Loucy (cell line): Measurements from ENCODE around the gene CYP4V2.

ENCODE experiments used
- H2AFZ ChIP-seq: fragments of 200-600 bp; sonication (generic); 2 replicates; pipeline ENCODE4 v1.6.0; 2016; ENCODE audit warnings: antibody characterized with exemption, mild to moderate bottlenecking, low read length, moderate library complexity
- H3F3A ChIP-seq: fragments of 200-600 bp; 2 replicates; pipeline ENCODE4 v1.6.0; 2016; ENCODE audit warnings: antibody characterized with exemption, low read depth, mild to moderate bottlenecking
- H3K27me3 ChIP-seq: fragments of 200-600 bp; sonication (generic); 2 replicates; pipeline ENCODE4 v1.6.1; 2014; ENCODE audit warnings: low read length, mild to moderate bottlenecking; ENCODE audit not compliant: insufficient read depth, poor library complexity, severe bottlenecking
- H3K36me3 ChIP-seq: fragments of 200-600 bp; sonication (generic); 2 replicates; pipeline ENCODE4 v1.6.1; 2016; ENCODE audit warnings: low read length; ENCODE audit not compliant: insufficient read depth
- H3K4me1 ChIP-seq: fragments of 200-600 bp; sonication (generic); 2 replicates; pipeline ENCODE4 v1.5.1; 2014; ENCODE audit warnings: low read length, mild to moderate bottlenecking; ENCODE audit not compliant: insufficient read depth, poor library complexity, severe bottlenecking
- H3K4me2 ChIP-seq: fragments of 200-600 bp; sonication (generic); 2 replicates; pipeline ENCODE4 v1.6.0; 2014; ENCODE audit warnings: antibody characterized with exemption, low read length, low read depth, mild to moderate bottlenecking; ENCODE audit not compliant: poor library complexity, severe bottlenecking
- H3K4me3 ChIP-seq: fragments of 200-600 bp; sonication (generic); 2 replicates; pipeline ENCODE4 v1.5.1; 2014; ENCODE audit warnings: low read length, mild to moderate bottlenecking, mixed read lengths; ENCODE audit not compliant: poor library complexity, severe bottlenecking
- H3K79me2 ChIP-seq: fragments of 200-600 bp; sonication (generic); 2 replicates; pipeline ENCODE4 v1.6.1; 2014; ENCODE audit warnings: low read length; ENCODE audit not compliant: insufficient read depth
- H3K9ac ChIP-seq: fragments of 200-600 bp; sonication (generic); 2 replicates; pipeline ENCODE4 v1.6.0; 2014; ENCODE audit warnings: mild to moderate bottlenecking, low read depth, low read length, moderate library complexity; ENCODE audit not compliant: poor library complexity, severe bottlenecking
- H3K9me2 ChIP-seq: fragments of 200-600 bp; sonication (generic); replicated peaks from 2 replicates; pipeline ENCODE4 v1.6.1; 2016; ENCODE audit warnings: low read depth, low read length, mixed read lengths
- H3K9me3 ChIP-seq: fragments of 200-600 bp; sonication (generic); 2 replicates; pipeline ENCODE4 v1.6.1; 2014; ENCODE audit warnings: mild to moderate bottlenecking, antibody characterized with exemption, low read length, low read depth; ENCODE audit not compliant: insufficient read depth
- H4K20me1 ChIP-seq: fragments of 200-600 bp; sonication (generic); 2 replicates; pipeline ENCODE4 v1.6.0; 2014; ENCODE audit warnings: antibody characterized with exemption, low read length, mild to moderate bottlenecking; ENCODE audit not compliant: insufficient read depth, poor library complexity, severe bottlenecking
- EZH2phosphoT487 ChIP-seq: fragments of 200-600 bp; IDR thresholded peaks from 2 replicates; pipeline ENCODE4 v1.6.1; 2018; ENCODE audit warnings: antibody characterized with exemption, mild to moderate bottlenecking, moderate library complexity, borderline replicate concordance
- TF ChIP-seq, protein P1 (sequence below): fragments of 200-600 bp; sonication (generic); conservative IDR thresholded peaks from 2 replicates; pipeline ENCODE4 v1.5.1; 2014; ENCODE audit warnings: mild to moderate bottlenecking, antibody characterized with exemption, low read length

Gene CYP4V2

DNA sequence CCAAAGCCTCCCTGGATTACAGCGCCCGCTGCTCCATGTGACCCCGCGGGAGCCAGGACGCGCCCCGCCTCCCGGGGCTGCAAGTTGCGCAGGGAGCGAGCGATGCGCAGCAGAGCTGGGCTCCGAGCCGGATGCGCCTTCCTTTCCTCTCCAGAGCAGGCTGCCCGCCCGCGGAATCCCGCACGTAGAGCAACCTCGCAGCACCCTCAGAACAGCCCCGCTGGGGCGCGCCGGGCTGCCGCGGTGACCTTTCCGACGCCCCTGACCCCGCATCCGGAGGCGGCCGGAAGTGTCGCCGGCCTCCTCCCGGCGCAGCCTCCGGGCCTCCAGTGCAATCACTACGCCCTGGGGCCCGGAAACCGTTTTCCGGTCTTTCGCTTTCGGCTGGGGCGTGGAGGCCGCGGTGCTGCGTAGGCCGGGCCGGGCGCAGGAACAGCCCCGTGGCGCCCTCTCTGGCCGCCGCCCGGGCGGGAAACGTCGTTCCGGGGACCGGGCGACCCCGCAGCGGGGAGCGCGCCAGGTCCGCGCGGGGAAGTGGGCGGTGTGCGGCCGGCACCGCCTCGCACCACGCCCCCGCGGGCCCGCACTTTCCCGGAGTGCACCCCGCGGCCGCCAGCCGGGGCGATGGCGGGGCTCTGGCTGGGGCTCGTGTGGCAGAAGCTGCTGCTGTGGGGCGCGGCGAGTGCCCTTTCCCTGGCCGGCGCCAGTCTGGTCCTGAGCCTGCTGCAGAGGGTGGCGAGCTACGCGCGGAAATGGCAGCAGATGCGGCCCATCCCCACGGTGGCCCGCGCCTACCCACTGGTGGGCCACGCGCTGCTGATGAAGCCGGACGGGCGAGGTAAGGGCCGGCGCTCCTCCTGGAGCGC is at the start of gene CYP4V2:
Gene CYP4V2 (plus strand): TSS at position 368 of the 866 bp plus-strand sequence. CDS start 257 bp downstream, at position 625.
- H3K27me3 ChIP-seq: no peaks in the 10 kb centered on the region
- no peaks in the 10 kb centered on the region for H3K9me3 ChIP-seq
- H3K4me1 ChIP-seq: peaks cover 29% of the 10 kb centered on the region
- peak within 1 kb of the TSS; percentile 94 for H3K4me2 ChIP-seq
- H3K4me3 ChIP-seq: peak within 1 kb of the TSS; percentile 95
- H3F3A ChIP-seq: no peaks in the 10 kb centered on the region
- peak within 1 kb of the TSS; percentile 93 for H3K9ac ChIP-seq
- H3K9me2 ChIP-seq: no peaks in the 10 kb centered on the region
- no peaks in the 10 kb centered on the region for H3K36me3 ChIP-seq
- H3K79me2 ChIP-seq: peaks cover 23% of the 10 kb centered on the region
- H2AFZ ChIP-seq: peak within 1 kb of the TSS; percentile 91
- TF ChIP-seq, protein P1, sequence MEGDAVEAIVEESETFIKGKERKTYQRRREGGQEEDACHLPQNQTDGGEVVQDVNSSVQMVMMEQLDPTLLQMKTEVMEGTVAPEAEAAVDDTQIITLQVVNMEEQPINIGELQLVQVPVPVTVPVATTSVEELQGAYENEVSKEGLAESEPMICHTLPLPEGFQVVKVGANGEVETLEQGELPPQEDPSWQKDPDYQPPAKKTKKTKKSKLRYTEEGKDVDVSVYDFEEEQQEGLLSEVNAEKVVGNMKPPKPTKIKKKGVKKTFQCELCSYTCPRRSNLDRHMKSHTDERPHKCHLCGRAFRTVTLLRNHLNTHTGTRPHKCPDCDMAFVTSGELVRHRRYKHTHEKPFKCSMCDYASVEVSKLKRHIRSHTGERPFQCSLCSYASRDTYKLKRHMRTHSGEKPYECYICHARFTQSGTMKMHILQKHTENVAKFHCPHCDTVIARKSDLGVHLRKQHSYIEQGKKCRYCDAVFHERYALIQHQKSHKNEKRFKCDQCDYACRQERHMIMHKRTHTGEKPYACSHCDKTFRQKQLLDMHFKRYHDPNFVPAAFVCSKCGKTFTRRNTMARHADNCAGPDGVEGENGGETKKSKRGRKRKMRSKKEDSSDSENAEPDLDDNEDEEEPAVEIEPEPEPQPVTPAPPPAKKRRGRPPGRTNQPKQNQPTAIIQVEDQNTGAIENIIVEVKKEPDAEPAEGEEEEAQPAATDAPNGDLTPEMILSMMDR: peak; percentile 32
- no peak for TF ChIP-seq EZH2phosphoT487
- no peaks in the 10 kb centered on the region for H4K20me1 ChIP-seq

DNA sequence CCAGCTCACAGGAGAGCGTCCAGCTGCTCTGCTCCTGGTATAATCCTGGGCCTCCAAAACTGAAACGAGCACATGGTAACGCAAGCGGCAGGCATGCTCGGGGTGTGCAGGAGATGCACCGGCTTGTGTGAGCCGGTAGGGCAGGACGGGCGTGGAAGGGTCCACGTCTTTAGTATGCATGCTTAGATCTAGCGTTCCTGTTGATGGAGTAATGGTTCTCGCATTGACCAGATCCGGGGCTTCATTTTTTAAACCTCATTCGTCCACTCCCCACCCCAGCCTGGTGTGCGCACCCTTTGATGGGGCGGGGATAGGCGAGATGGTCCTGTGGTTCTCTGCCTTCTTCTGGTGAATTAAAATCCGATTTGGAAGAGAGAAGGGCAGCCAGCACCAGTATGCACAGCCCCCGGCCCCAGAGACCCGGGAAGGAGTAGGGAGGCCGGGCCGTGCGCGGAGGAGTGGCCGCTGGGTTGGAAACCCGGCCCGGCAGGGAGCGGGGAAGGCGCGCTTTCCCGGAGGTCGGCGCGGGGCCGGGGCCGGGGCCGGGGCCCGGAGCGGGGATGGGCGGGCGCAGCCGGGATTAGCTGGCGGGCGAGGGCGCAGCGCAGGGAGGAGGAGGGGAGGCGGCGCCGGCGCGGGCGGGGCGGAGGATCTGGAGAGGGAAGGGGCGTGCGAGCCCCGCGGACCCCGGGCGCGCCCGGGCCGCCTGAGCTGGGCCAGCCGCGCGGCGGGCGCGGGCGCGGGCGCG is 47.0 kb upstream of the CYP4V2 start:
- H2AFZ ChIP-seq: no peak overlapping the region
- H3K9ac ChIP-seq: no peak overlapping the region
- no peaks in the 10 kb centered on the region for H4K20me1 ChIP-seq
- no peak overlapping the region for H3K4me2 ChIP-seq
- H3K9me2 ChIP-seq: no peaks in the 10 kb centered on the region
- H3K79me2 ChIP-seq: no peaks in the 10 kb centered on the region
- TF ChIP-seq, protein P1: no peak
- TF ChIP-seq EZH2phosphoT487: no peak
- H3K4me3 ChIP-seq: no peak overlapping the region
- no peaks in the 10 kb centered on the region for H3K36me3 ChIP-seq
- no peaks in the 10 kb centered on the region for H3F3A ChIP-seq
- no peaks in the 10 kb centered on the region for H3K4me1 ChIP-seq
- H3K9me3 ChIP-seq: no peaks in the 10 kb centered on the region
- no peaks in the 10 kb centered on the region for H3K27me3 ChIP-seq

DNA sequence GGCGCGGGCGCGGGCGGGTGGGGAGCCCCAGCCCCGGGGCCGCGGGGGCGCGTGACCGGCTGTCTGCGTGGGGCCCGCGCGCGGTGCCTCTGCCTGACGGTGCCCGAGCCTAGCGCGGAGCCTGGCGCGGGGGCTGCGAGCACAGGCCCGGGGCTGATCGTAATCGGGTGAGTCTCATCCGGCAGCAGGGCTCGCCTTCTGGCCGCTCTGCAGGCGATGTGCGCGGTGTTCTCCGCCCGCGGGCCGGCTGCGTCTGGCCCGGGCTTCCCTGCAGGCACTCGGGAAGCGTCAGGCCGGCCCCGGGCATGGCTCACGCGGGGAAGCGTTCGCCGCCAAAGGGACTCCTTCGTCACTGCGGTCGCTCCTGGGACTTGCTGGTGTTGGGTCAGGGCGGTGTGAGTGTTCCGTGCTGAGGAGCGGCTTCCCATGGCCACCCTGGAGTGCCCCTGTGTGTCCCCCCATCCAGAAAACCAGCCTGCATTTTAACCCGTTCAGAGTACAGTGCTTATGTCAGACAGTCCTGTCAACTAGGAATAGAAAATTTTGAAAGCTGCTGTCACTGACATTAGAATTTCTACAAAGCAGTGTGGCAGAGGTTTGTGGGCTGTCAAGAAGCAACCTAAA is 46.3 kb upstream of the CYP4V2 start:
- no peak overlapping the region for H3K4me2 ChIP-seq

More for the DNA sequence above, 46.3 kb upstream of the CYP4V2 start:
- Histone ChIP-seq H3K27me3 (no peaks in the 10 kb centered on the region), H3K79me2 (no peaks in the 10 kb centered on the region), H2AFZ (no peak overlapping the region), H3F3A (no peaks in the 10 kb centered on the region), H3K4me1 (no peaks in the 10 kb centered on the region), H3K4me3 (no peak overlapping the region), H3K36me3 (no peaks in the 10 kb centered on the region), H4K20me1 (no peaks in the 10 kb centered on the region), H3K9me3 (no peaks in the 10 kb centered on the region), H3K9ac (no peak overlapping the region), H3K9me2 (no peaks in the 10 kb centered on the region)
- no peak for TF ChIP-seq EZH2phosphoT487
- TF ChIP-seq, protein P1: no peak
